GM04503 (cell line): ENCODE data around the gene JAKMIP3.
A peak's percentile ranks its signal among the peaks of the same experiment; 100 is the strongest.
"Not testable (repeated sequence)": the region's sequence is repeated elsewhere in the genome, so short reads cannot be mapped to it uniquely, and the experiment has no call there.

ENCODE experiments used
- DNase-seq: peaks from one replicate; pipeline ENCODE4 v3.0.0-alpha.2; 2012; ENCODE audit warnings: low read depth

JAKMIP3 gene

DNA sequence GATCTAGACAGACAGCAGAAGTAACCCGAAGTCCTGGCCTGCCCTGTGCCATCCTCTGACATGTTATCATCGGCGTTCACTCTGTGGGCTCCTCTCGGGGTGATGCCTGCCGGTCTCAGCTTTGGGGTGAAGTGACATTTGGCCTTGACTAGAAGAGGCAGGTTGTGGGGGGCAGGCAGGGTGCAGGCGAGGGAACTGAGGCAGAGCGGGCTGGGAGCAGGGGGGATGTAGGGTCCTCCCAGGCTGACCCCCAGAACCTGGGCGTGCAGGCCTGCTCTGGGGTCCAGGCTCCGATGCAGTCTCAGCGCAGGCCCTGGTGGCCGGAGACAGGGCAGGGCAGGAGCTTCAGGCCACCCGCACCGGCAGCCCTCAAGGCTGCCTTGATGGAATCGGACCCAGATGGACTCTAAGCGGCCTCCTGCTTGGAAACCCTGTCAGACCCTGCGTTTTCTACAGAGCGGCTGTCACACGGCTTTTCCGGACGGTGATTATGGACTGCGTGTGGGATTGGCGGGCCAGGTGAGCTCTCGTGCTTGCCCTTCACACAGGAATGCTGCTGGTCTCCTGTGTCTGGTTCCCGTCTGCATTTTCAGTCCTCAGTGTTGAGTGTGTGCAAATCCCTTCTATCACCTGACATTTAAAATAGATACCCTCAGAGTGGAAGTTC is 842 bp upstream of the JAKMIP3 start:
- no peak for DNase-seq

DNA sequence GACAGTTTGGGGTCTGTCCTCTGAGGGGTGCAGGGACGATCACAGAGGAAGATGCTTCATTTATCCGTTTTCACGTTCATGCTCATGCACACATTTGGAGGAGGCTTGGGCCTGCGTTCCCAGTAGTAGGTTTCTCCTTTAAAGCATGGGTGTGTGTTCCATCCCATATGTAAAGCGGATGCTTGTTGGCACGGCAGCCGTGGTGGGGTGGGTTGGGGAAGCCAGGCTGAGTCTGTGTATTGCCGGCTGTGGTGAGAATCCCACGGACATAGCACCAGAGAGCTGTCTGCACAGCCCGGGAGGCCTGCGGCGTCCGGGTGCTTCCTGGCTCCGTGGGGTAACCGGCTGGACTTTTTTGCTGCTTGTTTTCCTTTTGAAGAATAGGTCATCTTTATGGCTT is 440 bp downstream of the JAKMIP3 start:
- no peak for DNase-seq

DNA sequence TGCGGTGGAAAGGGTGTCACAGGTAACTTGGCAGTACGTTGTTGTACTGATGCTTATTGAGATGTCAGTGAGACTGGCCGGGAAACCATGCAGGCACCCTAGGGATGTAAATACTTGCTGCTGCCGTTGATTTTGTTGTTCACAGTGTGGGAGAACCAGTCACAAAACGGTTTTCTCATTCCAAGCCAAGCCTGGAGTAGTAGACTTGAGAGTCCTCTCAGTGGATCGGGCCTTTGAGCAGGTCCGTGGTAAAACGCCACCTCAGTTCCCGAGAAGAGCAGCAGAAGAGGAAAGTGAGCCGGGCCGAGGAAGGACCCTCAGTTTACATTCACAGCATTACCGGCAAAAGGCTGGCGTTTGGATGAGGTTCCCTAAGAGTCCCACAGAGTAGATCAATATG is 1.1 kb downstream of the JAKMIP3 start:
- no peak for DNase-seq

DNA sequence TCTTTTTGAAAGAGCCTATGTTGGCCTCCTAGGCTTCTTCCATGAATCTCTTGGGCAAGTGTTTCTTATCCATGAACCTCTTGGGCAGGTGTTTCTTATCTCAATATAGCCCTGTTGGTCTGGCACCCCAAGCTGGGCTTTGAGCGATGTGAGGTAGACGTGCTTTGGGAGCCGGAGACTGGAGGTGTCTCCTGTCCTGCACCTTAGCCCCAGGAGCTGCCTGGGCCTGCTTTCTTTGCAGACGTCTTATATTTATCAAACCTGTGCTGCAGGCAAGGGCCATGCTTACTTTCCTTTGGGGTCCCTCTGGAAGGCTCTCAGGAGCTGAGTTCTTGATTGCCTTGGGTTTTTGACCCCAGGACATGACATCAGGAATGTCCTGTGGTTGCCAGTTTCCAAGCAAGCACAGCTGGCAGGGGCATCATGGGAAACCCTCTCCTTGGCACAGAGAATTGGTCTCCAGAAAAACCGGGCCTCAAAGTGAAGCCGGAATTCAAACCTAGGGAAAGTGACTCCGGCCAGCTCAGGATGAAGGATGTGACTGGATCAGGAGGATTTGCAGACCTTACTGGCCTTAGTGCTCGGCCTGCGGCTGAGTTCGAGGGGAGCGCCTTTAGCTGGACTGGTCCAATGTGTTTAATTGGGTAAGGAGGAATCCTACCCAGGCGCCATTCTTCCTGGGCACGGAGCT is 2.8 kb downstream of the JAKMIP3 start:
- DNase-seq: no peak

DNA sequence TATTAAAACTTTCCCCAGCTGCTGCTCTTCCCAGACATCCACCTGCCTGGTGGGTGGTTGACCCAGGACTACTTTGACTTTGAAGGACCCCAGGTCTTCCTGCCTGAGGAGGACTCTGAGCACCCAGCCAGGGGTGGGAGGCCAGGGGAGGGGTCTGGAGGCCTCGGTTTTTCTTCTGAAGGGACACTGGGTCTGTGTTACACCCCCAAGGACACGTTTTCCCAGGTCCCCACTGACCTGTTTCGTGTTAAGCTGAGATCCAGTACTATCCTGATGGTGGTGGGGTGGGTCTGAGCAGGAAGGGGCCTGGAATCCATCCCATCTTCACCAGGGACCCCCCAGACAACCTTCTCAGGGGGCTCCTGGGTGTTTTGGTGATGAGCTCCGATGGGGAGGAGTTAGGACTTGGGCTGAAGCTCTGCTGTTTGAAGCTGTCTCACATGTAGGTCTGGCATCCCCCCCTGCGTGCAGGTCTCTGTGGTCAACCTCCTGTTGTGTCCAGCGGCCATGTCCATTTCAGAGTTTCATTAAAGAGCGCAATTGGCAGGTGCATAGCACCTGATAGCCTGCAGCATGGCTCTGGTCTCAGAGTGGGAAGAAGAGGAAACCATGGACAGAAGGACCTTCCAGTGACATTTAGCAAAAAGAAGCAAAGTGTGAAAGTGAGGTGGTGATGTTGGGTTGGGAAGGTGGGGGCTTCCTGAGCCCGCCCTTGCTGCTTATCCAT is 3.5 kb downstream of the JAKMIP3 start:
- no peak for DNase-seq

DNA sequence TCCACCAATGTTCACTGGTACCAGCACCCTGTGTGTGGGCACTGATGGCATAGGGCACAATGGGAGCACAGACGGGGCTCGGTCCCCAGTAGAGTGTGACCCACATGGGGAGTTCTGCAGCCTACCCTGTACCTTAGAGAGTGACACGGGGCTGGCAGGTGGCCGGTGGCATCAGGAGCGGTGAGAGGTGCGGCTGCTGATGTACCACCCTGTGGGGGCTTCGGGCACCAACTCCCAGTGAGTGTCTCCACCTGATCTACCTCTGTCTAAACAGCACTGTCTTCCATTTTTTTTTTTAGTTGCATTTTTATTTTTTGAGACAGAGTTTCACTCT is 4.1 kb downstream of the JAKMIP3 start:
- DNase-seq: no peak

DNA sequence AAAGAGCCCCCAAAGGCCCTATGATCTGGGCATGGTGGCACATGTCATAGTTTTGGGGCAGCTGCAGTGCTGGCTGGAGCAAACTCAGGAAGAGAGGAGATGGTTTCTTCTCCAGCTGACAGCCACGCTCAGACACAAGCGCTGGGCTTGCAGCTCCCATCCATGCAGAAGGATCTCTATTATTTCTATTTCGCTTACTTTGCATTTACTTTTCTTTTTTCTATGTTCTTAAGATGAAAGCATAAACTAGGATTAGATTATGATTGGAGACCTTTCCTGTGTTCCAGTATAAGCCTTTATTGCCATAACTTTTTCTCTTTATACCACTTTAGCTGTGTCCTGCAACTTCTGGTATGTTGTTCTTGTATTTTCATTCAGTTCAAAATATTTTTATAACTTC is 5.0 kb downstream of the JAKMIP3 start:
- DNase-seq: no peak

DNA sequence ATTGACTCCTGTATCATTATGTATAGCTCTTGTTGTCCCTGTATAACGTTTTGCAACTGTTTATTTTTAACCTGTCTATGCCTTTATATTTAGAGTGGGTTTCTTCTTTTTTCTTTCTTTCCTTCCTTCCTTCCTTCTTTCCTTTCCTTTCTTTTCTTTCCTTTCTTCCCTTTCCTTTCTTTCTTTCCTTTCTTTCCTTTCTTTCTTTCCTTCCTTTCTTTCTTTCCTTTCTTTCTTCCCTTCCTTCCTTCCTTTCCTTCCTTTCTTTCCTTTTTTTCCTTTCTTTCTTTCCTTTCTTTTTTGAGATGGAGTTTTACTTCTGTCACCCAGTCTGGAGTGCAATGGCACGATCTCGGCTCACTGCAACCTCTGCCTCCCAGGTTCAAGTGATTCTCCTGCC is 5.9 kb downstream of the JAKMIP3 start:
- DNase-seq: no peak

DNA sequence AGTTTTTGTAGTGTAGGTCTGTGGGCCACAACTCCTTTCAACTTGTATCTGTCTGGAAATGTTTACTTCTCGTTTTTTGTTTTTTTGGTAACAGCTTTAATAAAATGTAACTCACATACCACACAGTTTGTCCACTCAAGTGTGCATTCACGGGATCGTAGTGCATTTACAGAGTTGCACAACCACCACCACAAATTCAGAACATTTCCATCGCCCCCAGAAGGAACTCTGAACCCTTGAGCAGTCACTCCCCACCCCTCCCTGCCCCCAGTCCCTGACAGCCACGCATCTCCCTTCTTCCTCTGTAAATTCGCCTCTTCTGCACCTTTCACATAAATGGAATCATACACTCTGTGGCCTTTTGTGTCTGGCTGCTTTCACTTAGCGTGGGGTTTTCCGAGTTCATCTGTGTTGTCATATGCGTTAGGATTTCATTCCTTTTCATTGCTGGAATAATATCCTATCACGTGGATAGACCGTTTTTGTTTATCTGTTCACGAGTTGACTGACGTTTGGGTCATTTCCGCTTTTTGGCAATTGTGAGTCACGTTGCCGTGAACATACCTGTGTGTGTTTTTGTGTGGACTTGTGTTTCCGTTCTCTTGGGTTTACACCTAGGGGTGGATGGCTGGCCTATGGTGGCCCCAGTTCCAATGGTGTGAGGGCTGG is 10.3 kb downstream of the JAKMIP3 start:
- no peak for DNase-seq

DNA sequence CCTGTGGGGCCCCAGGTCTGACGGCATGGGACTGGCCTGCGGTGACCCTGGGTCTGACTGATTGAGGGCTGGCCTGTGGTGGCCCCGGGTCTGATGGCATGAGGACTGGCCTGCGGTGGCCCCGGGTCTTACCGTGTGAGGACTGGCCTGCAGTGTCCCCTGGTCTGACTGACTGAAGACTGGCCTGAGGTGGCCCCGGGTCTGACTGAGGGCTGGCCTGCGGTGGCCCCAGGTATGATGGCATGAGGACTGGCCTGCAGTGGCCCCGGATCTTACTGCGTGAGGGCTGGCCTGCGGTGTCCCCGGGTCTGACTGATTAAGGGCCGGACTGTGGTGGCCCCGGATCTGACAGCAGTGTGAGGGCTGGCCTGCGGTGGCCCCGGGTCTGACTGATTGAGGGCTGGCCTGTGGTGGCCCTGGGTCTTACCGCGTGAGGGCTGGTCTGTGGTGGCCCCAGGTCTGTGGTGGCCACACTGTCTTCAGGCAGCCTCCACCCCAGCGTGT is 10.9 kb downstream of the JAKMIP3 start:
- no peak for DNase-seq

DNA sequence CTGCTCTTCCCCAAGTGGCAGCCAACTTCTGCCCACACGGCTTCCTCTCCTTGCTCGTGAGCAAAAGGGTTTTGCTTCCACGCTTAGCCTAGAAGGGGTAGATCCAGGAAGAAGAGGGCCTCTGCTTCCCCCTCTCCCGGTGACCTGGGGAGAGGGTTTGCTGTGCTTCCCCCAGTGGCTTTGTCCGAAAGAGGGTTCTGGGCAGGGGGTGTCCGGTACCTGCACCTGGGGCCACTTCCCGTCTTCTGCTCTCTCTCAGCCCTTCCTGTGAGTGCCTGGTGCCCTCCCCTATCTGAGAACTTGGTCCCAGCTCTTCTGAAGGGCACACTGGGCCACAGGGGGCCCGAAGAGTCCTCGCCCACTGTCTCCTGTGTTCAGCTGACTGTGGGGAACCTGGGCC is 11.3 kb downstream of the JAKMIP3 start:
- DNase-seq: no peak

DNA sequence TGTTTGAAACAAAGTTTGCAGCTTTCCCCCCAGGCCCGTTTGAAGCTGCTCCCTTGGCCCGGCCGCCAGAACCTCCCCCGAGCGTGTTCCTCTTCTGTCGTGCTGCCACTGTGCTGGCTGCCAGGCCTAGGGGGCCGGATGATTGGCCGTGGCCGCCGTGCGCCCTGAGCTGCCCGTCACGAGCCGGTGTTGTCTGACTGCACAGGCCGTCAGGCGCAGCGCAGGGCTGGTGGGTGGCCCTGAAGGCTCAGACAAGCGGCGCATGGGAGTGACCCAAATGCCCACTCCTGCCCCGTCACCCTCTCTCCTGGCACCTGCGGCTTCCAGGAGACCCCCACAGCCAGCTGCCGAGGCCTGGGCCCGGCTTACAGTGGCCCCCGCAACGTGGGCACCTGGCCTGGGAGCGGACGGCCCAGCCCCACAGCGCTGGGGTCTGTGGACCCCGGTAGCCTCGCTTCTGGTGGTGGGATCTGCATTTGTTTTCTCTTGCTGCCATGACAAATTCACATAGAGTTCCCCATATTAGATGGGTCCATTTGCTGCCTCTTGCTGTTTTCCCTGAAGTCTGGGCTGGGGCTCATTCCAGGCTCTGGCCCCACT is 13.1 kb downstream of the JAKMIP3 start:
- DNase-seq: no peak

DNA sequence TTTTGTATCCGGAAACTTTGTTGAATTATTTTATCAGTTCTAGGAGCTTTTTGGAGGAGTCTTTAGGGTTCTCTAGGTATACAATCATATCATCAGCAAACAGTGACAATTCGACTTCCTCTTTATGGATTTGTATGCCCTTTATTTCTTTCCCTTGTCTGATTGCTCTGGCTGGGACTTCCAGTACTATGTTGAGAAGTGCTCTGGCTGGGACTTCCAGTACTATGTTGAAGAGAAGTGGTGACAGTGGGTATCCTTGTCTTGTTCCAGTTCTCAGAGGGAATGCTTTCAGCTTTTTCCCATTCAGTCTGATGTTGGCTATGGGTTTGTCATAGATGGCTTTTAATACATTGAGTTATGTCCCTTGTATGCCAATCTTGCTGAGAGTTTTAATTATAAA is 18.6 kb downstream of the JAKMIP3 start:
- DNase-seq: not testable (repeated sequence)

DNA sequence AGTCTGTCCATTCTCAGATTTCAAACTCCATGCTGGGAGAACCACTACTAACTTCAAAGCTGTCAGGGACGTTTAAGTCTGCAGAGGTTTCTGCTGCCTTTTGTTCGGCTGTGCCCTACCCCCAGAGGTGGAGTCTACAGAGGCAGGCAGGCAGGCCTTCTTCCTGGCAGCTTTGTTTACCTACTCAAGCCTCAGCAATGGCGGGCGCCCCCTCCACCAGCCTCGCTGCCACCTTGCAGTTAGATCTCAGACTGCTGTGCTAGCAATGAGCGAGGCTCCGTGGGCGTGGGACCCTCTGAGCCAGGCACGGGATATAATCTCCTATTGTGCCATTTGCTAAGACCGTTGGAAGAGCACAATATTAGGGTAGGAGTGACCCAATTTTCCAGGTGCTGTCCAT is 27.5 kb downstream of the JAKMIP3 start:
- DNase-seq: not testable (repeated sequence)

DNA sequence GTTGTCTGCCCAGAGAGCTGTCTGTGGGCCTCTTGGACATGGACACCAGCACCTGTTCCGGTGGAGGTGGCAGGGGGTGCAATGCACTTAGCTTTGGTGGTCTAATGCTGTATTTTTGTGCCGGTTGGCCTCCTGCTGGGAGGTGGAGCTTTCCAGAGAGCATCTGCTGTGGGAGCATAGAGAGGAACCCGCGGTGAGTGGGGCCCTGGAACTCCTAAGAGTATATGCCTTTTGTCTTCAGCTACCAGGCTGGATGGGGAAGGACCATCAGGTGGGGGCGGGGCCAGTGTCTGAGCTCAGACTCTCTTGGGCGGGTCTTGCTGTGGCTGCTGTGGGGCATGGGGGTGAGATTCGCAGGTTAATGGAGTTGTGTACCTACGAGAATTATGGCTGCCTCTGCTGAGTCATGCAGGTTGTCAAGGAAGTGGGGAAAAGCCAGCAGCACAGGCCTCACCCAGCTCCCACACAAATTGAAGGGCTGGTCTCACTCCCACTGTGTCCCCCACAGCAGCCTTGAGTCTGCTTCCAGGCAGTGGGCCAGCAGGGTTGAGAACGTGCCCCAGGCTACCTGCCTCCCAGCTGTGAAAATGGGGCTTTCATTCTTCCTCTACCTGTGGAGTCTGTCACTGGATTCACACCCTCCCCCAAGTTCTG is 29.0 kb downstream of the JAKMIP3 start:
- DNase-seq: no peak

DNA sequence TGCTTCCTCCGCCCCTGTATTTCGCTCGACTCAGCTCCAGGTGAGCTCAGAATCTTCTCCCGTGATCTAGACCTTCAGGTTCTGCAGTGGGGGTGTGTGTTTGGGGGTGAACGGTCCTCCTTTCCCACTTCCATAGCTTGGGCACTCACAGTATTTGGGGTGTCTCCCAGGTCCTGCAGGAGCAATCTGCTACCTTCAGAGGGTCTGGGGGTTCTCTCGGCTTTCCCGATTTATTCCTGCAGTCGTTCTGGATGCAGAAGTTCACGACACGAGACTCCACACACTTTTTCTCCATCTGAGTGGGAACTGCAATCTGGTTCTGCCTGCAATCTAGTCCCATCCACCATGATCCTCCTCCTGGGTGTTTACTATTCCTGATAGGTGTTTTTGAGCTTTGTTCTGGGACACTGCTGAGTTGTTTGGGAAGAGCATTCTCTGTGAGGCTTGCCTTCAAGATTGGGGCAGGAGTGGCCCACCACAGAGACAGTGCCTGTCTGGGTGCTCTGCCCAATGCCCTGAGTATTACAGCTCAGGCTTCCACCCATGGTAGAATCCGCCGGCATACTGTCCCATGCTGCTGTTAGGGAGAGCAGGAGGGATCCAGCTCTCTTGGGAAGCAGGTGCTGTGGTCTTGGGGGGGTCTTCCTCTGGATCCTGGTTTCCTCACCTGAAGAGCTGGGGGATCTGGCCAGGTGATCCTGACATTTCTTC is 29.8 kb downstream of the JAKMIP3 start:
- DNase-seq: no peak

DNA sequence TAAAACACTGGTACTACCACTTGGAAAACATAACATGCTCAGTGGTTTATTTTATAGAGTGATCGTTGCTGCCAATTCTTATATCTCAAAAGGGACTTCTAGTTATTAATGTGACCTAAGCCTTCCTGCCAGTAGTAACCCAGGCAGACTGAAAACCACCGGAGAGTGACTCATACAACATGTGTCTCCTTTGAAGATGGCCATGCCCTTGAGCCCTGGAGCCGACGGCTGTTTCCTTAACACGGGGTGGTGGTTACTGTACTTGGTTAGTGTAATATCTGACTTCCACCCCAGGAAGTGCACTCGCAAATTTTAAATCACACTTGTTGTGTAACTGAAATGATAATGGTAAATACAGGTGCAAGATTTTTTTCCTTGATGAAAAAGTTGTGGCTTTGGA is 30.5 kb downstream of the JAKMIP3 start:
- peak; percentile 5 for DNase-seq

DNA sequence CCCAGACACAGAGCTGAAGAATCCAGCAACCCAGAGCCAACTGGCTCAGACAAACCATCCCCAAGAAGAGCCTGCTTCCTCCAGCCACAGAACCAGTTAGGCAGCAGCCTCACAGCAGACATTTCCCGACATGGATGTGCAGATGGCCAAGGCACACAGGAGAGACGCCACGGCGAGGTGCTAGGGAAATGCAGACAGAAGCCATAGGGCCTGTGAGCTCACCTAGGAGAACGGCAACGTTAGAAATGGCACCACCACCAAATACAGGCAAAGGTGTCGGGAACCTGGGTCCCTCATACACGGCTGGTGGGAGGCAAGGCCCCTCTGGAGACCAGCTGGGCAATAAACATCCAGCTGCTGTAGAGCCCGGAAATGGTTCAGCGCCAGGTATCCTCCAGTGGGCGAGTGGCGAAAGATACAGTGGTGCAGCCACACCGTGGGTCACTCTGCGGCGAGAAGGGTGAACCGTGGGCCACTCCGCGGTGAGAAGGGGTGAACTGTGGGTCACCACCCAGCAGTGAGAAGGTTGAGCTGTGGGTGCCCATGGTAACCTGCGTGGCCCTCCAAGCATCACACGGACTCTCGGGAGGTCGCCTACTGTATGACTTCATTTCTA is 31.2 kb downstream of the JAKMIP3 start:
- no peak for DNase-seq

DNA sequence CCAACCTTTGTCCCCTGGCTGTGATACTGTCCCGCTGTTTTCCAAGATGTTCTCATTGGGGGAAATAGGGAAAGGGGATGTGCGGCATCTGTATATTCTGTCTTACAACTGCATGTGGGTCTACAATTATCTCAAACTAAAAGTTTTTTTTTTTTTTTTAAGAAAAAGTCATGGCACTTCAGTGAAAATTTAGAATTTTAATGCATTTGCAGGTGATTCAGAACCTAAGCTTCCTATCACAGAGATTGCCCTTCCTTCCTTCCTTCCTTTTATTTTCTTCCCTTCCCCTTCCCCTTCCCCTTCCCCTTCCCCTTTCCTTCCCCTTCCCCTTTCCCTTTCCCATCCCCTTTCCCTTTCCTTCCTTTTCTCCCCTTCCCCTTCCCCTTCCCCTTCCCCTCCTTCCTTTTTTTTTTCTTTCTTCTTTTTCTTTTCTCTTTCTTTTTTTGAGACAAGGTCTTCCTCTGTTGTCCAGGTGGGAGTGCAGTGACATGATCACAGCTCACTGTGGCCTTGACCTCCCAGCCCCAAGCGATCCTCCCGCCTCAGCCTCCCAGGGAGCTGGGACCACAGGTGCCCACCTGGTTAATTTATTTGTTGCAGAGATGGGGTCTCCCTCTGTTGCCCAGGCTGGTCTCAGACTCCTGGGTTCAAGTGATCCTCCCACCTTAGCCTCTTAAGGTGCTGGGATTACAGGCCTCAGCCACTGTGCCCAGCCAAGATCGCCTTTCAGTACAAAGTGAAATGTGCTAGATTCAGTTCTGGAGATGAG is 32.0 kb downstream of the JAKMIP3 start:
- DNase-seq: no peak
